ENCODE results near the gene CLRN1. TPM values are rescaled to one million over a fixed set of nuclear protein-coding genes. Genes with fewer than 3 reads are reported as not detected.
A peak's percentile ranks its signal among the peaks of the same experiment; 100 is the strongest.

The CLRN1 gene
- total RNA-seq, 1 donor from 2014 or later: not detected

DNA sequence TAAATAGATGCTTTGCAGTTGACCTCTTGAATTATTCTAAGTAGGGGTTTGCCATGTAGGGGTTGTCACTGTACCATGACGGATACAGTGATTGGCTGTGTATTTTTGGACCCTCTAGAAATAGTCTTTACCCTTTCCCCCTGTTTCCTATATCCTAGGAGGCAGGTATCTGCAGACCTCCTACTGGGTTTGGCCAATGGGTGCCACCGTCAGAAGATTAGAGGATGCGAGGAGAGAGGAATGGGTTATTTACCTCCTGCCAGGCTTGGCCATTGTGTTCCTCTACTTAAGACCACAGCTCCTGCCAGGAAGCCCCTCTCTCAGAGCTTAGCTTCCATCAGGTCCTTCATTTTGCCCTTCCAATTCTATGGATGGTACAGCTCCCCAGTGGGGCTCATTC is 40.2 kb upstream of the CLRN1 start:
- no peaks in the 10 kb centered on the region for H3K27me3 ChIP-seq (ENCODE audit: control insufficient read depth, insufficient read depth, low read length)
- H3K4me3 ChIP-seq (ENCODE audit: low read depth, low read length): no peak overlapping the region
- TF ChIP-seq, protein P1, sequence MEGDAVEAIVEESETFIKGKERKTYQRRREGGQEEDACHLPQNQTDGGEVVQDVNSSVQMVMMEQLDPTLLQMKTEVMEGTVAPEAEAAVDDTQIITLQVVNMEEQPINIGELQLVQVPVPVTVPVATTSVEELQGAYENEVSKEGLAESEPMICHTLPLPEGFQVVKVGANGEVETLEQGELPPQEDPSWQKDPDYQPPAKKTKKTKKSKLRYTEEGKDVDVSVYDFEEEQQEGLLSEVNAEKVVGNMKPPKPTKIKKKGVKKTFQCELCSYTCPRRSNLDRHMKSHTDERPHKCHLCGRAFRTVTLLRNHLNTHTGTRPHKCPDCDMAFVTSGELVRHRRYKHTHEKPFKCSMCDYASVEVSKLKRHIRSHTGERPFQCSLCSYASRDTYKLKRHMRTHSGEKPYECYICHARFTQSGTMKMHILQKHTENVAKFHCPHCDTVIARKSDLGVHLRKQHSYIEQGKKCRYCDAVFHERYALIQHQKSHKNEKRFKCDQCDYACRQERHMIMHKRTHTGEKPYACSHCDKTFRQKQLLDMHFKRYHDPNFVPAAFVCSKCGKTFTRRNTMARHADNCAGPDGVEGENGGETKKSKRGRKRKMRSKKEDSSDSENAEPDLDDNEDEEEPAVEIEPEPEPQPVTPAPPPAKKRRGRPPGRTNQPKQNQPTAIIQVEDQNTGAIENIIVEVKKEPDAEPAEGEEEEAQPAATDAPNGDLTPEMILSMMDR (IDR thresholded peaks at IDR 0.05; ENCODE audit: insufficient read depth, low read length, poor library complexity, severe bottlenecking): no peak
- no peaks in the 10 kb centered on the region for H3K36me3 ChIP-seq (ENCODE audit: control insufficient read depth, insufficient read depth, low read length)
- DNase-seq (ENCODE audit: low read depth): no peak

DNA sequence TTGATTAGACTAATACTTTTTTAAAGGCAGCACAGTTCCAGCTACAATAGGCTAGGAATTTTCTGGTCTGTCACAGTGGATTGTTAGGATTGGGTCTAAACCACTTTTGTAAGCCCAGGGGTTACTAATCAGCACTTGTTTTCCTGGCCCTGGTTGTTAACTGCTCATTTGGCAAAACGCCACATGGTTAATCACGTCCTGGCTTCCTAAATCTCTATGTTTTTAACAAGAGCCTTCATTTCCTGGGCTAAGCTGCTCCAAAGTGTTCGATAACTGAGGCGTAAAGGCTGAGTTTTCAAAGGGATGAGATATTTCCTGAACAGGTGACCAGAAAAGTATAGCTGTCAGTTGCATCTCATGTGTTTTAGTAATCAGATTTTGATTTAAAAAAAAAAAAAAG is 38.9 kb upstream of the CLRN1 start:
- TF ChIP-seq, protein P1 (IDR thresholded peaks at IDR 0.05; ENCODE audit: insufficient read depth, low read length, poor library complexity, severe bottlenecking): no peak
- DNase-seq (ENCODE audit: low read depth): peak; percentile 34
- no peaks in the 10 kb centered on the region for H3K36me3 ChIP-seq (ENCODE audit: control insufficient read depth, insufficient read depth, low read length)
- H3K4me3 ChIP-seq (ENCODE audit: low read depth, low read length): no peak overlapping the region
- no peaks in the 10 kb centered on the region for H3K27me3 ChIP-seq (ENCODE audit: control insufficient read depth, insufficient read depth, low read length)

DNA sequence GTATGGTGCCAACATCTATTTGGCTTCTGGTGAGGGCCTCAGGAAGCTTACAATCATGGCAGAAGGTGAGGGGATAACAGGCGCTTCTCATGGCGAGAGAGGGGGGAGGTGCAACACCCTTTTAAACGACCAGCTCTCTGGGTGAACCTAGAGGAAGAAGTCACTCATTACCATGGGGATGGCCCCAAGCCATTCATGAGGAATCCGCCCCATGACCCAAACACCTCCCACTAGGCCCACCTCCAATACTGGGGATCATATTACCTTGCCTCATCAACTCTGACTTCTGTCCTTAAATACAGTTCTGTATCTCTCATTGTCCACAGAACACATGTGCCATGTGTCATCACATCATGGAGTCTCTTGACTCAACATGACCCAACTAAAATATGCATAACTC is 37.5 kb upstream of the CLRN1 start:
- H3K27me3 ChIP-seq (ENCODE audit: control insufficient read depth, insufficient read depth, low read length): no peaks in the 10 kb centered on the region
- no peaks in the 10 kb centered on the region for H3K36me3 ChIP-seq (ENCODE audit: control insufficient read depth, insufficient read depth, low read length)
- H3K4me3 ChIP-seq (ENCODE audit: low read depth, low read length): no peak overlapping the region
- TF ChIP-seq, protein P1 (IDR thresholded peaks at IDR 0.05; ENCODE audit: insufficient read depth, low read length, poor library complexity, severe bottlenecking): no peak
- no peak for DNase-seq (ENCODE audit: low read depth)

DNA sequence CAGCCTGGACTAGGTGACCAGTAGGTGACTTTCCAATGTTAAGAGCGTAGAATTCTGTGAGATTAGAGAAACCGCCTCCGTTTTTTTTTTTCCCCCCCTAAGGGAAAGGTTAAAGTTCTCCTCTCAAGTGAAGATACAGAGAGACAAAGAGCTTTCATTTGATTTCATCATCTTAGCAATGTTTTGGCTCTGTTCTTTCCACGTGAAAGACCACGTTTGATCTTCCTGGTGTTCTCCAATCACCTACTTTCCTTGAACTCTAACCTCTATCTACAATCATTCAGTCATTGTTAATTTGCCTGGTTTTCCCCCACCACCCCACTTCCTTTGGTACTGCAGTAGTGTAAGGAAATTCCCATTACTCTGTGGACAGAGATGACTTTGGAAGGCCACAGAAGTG is 36.9 kb upstream of the CLRN1 start:
- no peaks in the 10 kb centered on the region for H3K27me3 ChIP-seq (ENCODE audit: control insufficient read depth, insufficient read depth, low read length)
- TF ChIP-seq, protein P1 (IDR thresholded peaks at IDR 0.05; ENCODE audit: insufficient read depth, low read length, poor library complexity, severe bottlenecking): no peak
- DNase-seq (ENCODE audit: low read depth): no peak
- H3K4me3 ChIP-seq (ENCODE audit: low read depth, low read length): no peak overlapping the region
- no peaks in the 10 kb centered on the region for H3K36me3 ChIP-seq (ENCODE audit: control insufficient read depth, insufficient read depth, low read length)

DNA sequence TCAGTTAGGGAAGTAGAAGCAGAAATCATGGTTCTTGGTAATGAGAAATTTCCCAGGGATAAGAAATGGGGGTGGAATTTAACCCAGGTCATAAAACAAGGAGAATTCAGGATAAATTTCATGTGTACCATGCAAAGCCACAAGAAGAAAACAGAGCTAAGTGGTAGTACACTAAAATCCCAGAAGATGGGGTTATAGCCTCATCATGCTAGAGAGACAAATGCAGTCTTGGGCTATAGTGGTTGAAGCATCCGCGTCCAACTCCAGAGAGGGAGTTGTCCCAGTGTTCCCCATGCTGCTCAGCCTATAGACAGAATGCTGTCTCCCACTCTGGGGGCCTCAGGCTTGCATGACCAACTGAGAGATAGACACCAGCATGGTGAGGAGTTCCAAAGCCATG is 36.2 kb upstream of the CLRN1 start:
- no peak for DNase-seq (ENCODE audit: low read depth)
- Histone ChIP-seq H3K36me3 (ENCODE audit: control insufficient read depth, insufficient read depth, low read length) (no peaks in the 10 kb centered on the region), H3K4me3 (ENCODE audit: low read depth, low read length) (no peak overlapping the region), H3K27me3 (ENCODE audit: control insufficient read depth, insufficient read depth, low read length) (no peaks in the 10 kb centered on the region)
- TF ChIP-seq, protein P1 (IDR thresholded peaks at IDR 0.05; ENCODE audit: insufficient read depth, low read length, poor library complexity, severe bottlenecking): peak; percentile 24

DNA sequence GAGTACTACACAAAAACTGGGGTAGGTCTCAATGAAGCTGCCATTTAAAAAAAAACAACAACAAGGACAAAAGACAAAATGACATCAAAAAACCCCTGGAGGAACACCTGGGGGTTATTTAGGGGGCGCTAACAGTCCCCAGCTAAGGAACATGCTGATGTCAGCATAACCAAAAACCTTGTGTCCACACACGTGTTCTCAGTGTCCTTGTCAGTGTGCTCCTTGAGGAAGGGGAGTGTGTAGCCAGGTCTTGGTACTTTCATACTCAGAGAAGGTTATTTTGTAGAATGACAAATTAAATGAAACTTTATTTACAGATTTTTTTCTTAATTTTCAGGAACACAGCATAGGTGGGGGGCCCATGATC is 31.2 kb upstream of the CLRN1 start:
- DNase-seq (ENCODE audit: low read depth): no peak
- H3K4me3 ChIP-seq (ENCODE audit: low read depth, low read length): no peak overlapping the region
- TF ChIP-seq, protein P1 (IDR thresholded peaks at IDR 0.05; ENCODE audit: insufficient read depth, low read length, poor library complexity, severe bottlenecking): no peak
- no peaks in the 10 kb centered on the region for H3K36me3 ChIP-seq (ENCODE audit: control insufficient read depth, insufficient read depth, low read length)
- H3K27me3 ChIP-seq (ENCODE audit: control insufficient read depth, insufficient read depth, low read length): no peaks in the 10 kb centered on the region
